DOHH2 (cell line): ENCODE data around the gene TSPAN12.

Experiments used
- CTCF ChIP-seq: fragments of 200-600 bp; sonication (generic); IDR thresholded peaks from one replicate; pipeline ENCODE4 v1.5.1; 2014; ENCODE audit warnings: antibody characterized with exemption, mild to moderate bottlenecking, low read depth, low read length; ENCODE audit not compliant: poor library complexity, severe bottlenecking
- EZH2phosphoT487 ChIP-seq: fragments of 200-600 bp; sonication (generic); IDR thresholded peaks from 2 replicates; pipeline ENCODE4 v1.6.1; 2017; ENCODE audit warnings: borderline replicate concordance, mild to moderate bottlenecking, antibody characterized with exemption, low read length, moderate library complexity, mixed read lengths

- TF ChIP-seq CTCF (no peak), EZH2phosphoT487 (no peak)
Measured at GRCh38 chr7:120877701-120878100, 19.8 kb upstream of the TSPAN12 start.
